Duodenal mucosa (tissue), 2 donors: ENCODE measurements around the gene ITGB1.

Experiments
- H3K27ac ChIP-seq: one replicate; pipeline ENCODE4 v1.7.0; 2013; ENCODE audit warnings: low read depth, low read length
- H3K27me3 ChIP-seq, 2 donors: one replicate each; pipeline ENCODE4 v1.7.0; 2013; ENCODE audit warnings: low read length in 2 of 2, control low read depth in 1 of 2; ENCODE audit not compliant: insufficient read depth in 2 of 2, control insufficient read depth in 1 of 2
- H3K36me3 ChIP-seq, 2 donors: one replicate each; pipeline ENCODE4 v1.7.0; 2013; ENCODE audit warnings: low read length in 2 of 2, control low read depth in 1 of 2; ENCODE audit not compliant: insufficient read depth in 2 of 2, control insufficient read depth in 1 of 2
- H3K4me1 ChIP-seq, 2 donors: one replicate each; pipeline ENCODE4 v1.7.0; 2013; ENCODE audit warnings: low read length in 2 of 2, control low read depth in 1 of 2; ENCODE audit not compliant: insufficient read depth in 2 of 2, control insufficient read depth in 1 of 2
- H3K4me3 ChIP-seq, 2 donors: one replicate each; pipeline ENCODE4 v1.7.0; 2013; ENCODE audit warnings: low read length in 2 of 2, low read depth in 1 of 2
- H3K9ac ChIP-seq, 2 donors: one replicate each; pipeline ENCODE4 v1.7.0; 2013; ENCODE audit warnings: low read length in 2 of 2, low read depth in 1 of 2
- H3K9me3 ChIP-seq, 2 donors: one replicate each; pipeline ENCODE4 v1.7.0; 2013; ENCODE audit warnings: low read length in 2 of 2, control low read depth in 1 of 2; ENCODE audit not compliant: control insufficient read depth in 1 of 2

ITGB1 gene

DNA sequence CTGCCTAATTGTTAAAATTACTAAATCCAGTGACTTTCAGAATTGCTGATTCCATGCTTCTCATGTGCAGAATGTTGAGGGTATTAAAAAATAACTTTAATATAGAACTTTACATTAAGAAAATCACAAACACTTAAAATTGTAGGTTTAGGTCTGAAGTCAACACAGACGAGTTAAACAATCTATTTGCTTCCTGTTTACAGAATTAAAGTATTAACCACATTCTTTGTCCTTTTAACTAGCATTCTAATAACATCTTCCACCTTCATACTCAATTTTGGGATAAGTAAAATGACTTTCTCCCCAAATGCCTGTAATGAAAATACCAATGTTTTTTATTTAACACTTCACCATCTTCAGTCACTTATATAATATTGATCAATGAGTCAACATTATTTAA, 2.2 kb downstream of the ITGB1 start:
- H3K4me3 ChIP-seq: peak overlapping the region; percentile 81 to 83
- H3K9me3 ChIP-seq: no peaks in the 10 kb centered on the region
- no peak overlapping the region for H3K27ac ChIP-seq
- no peaks in the 10 kb centered on the region for H3K36me3 ChIP-seq
- H3K27me3 ChIP-seq: no peaks in the 10 kb centered on the region
- peak overlapping the region; percentile 41 to 88 for H3K9ac ChIP-seq
- H3K4me1 ChIP-seq: peaks cover 46 to 64% of the 10 kb centered on the region in 2 donors

DNA sequence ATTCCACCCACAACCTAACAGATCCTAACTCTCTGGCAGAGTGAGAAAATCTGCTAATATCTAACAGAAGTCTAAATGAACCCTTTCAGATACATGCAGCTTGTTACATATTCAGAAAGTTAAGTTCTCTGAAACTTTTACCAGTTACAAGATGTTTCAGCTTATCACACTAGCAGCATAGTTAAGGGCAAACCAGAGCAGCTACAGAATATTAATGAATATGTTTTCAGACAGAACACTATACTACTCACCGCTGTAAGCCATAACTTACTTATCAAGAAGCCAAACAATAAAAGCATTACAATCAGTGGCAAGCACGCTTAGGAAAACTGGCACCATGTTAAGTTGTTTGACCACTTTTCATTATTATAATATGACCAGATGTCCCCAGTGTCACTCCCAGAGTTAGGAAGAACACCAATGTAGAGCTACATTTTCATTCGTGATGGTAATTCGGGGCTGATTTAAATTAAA, 2.7 kb downstream of the ITGB1 start:
- Histone ChIP-seq H3K27me3 (no peaks in the 10 kb centered on the region), H3K9me3 (no peaks in the 10 kb centered on the region), H3K36me3 (no peaks in the 10 kb centered on the region), H3K27ac (no peak overlapping the region), H3K4me3 (peak overlapping the region; percentile 81 to 83), H3K9ac (peak overlapping the region; percentile 41 to 88), H3K4me1 (peaks cover 46 to 68% of the 10 kb centered on the region in 2 donors)

DNA sequence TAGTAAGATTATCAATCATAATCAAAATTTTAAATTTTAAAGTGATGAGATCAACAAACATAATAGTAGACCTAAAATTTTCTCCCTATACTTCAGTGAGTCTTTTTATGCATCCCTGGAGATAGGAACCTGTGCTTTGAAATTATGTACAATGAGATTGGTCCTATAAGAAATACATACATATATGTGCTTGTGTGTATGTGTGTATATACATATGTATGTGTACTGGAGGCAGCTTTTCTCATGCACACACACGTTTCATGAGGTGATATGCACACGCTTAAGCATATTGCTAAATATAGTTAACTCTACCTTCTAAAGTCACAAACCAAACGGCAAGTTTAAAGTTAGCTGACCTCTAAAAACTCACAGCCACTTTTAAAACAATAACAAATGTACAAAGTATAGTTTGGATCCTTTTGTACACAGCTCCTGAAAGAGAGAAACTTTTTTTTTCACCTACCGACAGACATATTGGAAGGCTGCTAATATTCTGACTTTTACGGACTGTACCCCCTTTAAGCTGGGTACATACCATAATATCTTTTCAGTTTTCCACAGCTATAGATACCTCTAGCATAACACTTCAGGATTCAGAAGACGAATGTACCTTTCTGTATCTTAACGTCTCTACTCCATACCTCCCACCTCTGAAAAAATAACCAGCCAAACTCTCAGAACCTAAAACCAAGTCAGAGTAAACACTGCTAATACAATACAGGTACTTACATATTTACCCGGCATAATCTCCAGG, 3.3 kb downstream of the ITGB1 start:
- peaks cover 40 to 69% of the 10 kb centered on the region in 2 donors for H3K4me1 ChIP-seq
- H3K27me3 ChIP-seq: no peaks in the 10 kb centered on the region
- H3K27ac ChIP-seq: no peak overlapping the region
- H3K36me3 ChIP-seq: no peaks in the 10 kb centered on the region
- H3K4me3 ChIP-seq: peak overlapping the region; percentile 81 to 83
- peak overlapping the region; percentile 41 to 88 for H3K9ac ChIP-seq
- no peaks in the 10 kb centered on the region for H3K9me3 ChIP-seq

DNA sequence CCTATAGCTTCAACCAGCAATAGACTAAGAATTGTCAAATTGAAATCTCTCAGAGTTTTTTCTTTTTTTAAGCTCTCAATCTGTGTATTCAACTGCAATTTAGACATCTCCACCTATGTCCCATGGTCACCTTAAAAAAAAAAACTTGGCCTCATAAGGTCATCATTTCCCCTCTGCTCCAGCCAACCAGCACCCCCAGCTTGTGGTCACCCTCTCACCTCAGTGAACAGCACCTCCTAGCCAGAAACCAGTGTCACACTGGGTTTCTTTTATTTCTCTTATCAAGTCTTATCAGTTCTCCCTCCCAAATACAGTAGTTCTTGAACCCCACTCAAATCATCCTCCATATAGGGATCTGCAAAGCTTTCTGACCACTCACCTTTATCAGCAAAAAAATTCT, 4.0 kb downstream of the ITGB1 start:
- no peaks in the 10 kb centered on the region for H3K36me3 ChIP-seq
- H3K9ac ChIP-seq: no peak overlapping the region
- H3K4me3 ChIP-seq: no peak overlapping the region
- no peaks in the 10 kb centered on the region for H3K9me3 ChIP-seq
- H3K27me3 ChIP-seq: no peaks in the 10 kb centered on the region
- H3K27ac ChIP-seq: no peak overlapping the region
- peaks cover 35 to 67% of the 10 kb centered on the region in 2 donors for H3K4me1 ChIP-seq

- Histone ChIP-seq H3K4me1 (peaks cover 38 to 71% of the 10 kb centered on the region in 2 donors), H3K27ac (no peak overlapping the region), H3K27me3 (no peaks in the 10 kb centered on the region), H3K36me3 (no peaks in the 10 kb centered on the region), H3K9me3 (no peaks in the 10 kb centered on the region), H3K9ac (no peak overlapping the region), H3K4me3 (no peak overlapping the region)
These were observed 4.6 kb downstream of the ITGB1 start for GRCh38 chr10:32953277-32953927.

- Histone ChIP-seq H3K4me1 (peaks cover 38 to 78% of the 10 kb centered on the region in 2 donors), H3K27ac (no peak overlapping the region), H3K4me3 (no peak overlapping the region)
These were observed 5.3 kb downstream of the ITGB1 start for GRCh38 chr10:32952541-32953276.

GRCh38 chr10:32952094-32952493, 5.9 kb downstream of the ITGB1 start:
- Histone ChIP-seq H3K4me3 (no peak overlapping the region), H3K9ac (no peak overlapping the region), H3K36me3 (no peaks in the 10 kb centered on the region), H3K9me3 (no peaks in the 10 kb centered on the region), H3K27ac (no peak overlapping the region), H3K27me3 (no peaks in the 10 kb centered on the region), H3K4me1 (peaks cover 38 to 78% of the 10 kb centered on the region in 2 donors)

More at GRCh38 chr10:32952541-32953276, 5.3 kb downstream of the ITGB1 start:
- H3K9me3 ChIP-seq: no peaks in the 10 kb centered on the region
- H3K36me3 ChIP-seq: no peaks in the 10 kb centered on the region
- H3K27me3 ChIP-seq: no peaks in the 10 kb centered on the region
- H3K9ac ChIP-seq: no peak overlapping the region

DNA sequence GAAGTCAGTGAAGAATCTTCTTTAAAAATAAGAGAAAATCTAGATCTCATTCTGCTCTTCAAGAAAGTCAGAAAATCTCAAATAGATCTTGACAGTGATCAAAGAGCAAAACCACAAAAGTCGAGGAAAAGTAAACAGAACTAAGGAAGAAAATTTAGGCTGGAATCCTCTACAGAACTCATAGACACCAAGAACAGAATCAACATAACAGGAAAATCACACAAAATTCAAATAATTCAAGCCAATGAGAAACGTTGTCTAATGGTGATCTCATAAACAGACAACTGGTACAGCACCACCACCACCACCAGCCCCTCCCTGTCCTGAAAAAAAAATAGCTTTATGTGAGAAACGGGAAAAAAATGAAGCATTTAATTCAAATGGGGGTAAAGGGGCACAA, 6.9 kb downstream of the ITGB1 start:
- H3K4me3 ChIP-seq: no peak overlapping the region
- no peak overlapping the region for H3K27ac ChIP-seq
- H3K4me1 ChIP-seq: peaks cover 34 to 81% of the 10 kb centered on the region in 2 donors
- H3K36me3 ChIP-seq: no peaks in the 10 kb centered on the region
- no peaks in the 10 kb centered on the region for H3K9me3 ChIP-seq
- no peak overlapping the region for H3K9ac ChIP-seq
- H3K27me3 ChIP-seq: no peaks in the 10 kb centered on the region

DNA sequence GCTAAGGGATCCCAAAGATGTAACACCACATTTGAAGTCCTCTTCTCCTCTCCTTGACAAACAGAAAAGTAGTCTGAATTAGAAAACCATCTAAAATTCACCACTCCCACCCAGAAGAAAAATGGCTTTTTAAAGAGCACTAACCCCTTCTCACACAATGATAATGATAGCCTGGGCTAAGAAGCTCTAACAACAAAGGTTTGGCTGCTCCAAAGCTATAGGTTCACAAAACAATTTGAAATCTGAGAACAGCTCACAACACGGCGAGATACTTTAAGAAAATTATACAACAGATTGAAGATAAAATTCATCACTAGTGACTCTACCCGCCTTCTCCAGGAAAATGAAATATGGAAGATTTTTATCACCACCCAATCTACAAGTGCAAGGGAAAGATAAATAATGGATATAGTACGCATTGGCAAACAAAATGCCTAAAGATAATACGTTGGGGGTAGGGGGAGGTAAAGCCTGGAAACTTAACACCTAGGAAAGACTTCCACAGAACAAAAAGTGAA, 7.4 kb downstream of the ITGB1 start:
- Histone ChIP-seq H3K9me3 (no peaks in the 10 kb centered on the region), H3K36me3 (no peaks in the 10 kb centered on the region), H3K9ac (no peak overlapping the region), H3K27me3 (no peaks in the 10 kb centered on the region), H3K27ac (no peak overlapping the region), H3K4me1 (peaks cover 33 to 79% of the 10 kb centered on the region in 2 donors), H3K4me3 (peak overlapping the region in 1 of 2 donors; percentile 28)
